GM19467 (cell line): Measurements from ENCODE around the gene CDH23.

Experiments used
- ATAC-seq: cut with Tn5 transposase; IDR thresholded peaks from one replicate; pipeline ENCODE4 v1.9.1; 2021; ENCODE audit warnings: mild to moderate bottlenecking, moderate library complexity; ENCODE audit not compliant: unreplicated experiment

Gene CDH23

DNA sequence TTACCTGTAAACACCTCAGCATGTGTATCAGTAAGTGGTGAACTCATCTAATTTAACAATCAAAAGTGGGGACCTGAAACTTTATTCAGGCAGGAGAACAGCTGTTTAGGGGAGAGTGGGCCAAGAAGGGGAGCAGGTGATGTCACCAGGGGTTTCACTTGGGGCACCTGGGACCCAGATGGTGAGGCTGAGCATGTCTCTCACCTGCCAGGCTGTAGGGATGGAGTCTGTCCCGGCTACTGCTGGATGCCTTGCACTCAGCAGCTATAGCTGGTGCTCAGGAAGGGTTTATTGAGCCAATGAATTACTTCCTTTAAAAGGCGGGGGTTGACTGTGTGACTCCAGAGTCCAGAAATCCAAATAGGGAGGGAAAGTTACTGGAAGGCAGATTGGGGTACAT, 23.0 kb downstream of the CDH23 start:
- no peak for ATAC-seq

DNA sequence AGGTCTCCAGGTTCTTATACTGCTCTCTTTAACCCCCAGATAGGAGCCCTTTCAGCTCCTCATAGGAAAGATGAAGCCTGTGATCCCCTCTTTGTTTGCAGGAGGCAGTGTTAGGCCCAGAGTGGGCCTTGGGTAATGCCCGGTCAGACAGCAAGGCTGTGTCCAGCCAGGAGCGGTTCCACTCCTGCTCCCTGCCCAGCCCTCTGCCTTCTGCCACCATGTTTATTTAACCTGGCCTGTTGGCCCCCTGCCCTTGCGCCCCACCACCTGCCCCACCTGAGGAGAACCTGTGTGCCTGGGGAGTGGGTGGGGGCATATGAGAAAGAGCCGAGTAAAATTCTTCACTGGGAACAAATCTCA, 24.3 kb downstream of the CDH23 start:
- no peak for ATAC-seq

DNA sequence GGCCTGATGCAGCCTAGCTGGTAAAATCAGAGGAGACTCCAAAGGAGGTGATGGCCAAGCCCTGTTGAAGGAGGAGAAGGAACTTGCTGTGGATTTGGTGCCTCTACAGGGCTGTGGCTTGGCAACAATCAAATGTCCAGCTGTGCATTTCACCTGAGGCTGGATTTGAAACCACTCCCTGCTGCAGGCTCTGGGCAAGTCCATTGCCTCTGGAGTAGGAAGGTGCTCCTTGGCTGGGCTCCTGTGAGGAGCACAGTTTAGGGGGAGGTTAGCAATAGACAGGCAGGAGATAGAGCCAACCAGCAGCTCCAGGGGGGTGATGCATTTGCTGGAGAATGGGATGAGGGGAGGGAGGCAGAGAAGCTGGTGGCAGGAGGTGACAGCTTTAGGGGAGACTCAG, 26.5 kb downstream of the CDH23 start:
- no peak for ATAC-seq

- no peak for ATAC-seq
Measured at GRCh38 chr10:71423901-71424300, 27.2 kb downstream of the CDH23 start.

GRCh38 chr10:71424496-71425194, 27.9 kb downstream of the CDH23 start:
- no peak for ATAC-seq

DNA sequence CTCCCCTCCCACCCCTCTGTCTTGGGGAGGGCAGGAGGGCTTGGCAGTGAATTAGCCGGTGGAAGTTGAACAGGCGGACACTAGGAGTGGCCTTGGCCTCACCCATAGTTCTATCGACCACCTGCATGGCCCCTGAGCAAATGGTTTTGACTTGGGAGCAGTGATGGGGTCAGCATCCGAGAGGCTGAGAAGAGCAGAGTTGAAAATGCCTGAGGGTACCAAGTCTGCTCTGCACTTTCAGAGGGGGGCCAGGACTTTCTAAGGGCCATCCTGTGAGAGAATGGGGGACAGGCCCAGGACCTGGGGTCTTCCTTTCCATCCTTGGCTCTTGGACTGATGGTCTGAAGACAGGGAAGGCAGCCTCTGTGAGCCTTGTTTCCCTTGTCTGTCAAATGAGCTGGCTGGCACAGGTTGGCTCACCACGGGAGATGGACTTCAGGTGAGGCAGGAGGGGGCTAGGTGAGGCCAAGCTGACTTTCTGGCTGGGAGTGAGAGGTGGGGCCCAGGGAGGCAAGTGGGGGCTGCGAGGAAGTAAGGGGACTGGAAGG, 29.4 kb downstream of the CDH23 start:
- no peak for ATAC-seq

- ATAC-seq = no peak
Measured at GRCh38 chr10:71427246-71427645, 30.5 kb downstream of the CDH23 start.

DNA sequence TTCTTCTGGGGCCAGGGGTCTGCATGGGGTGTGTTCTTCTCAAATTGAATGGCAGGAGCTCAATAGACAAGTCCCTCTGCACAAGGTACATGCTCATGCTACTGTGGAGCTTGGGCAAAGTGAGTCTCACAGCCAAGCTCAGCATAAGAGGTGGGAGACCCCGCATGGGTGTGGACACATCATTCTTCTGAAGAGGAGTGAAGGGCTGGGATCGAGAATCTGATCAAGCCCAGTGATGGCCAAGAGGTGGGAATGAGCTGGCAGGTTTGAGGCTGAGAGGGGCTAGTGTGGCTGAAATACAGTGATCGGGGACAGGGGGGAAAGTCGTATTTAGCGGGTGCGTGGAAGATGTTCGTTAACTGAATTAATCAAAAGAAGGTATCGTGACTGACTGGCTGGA, 32.6 kb downstream of the CDH23 start:
- no peak for ATAC-seq

DNA sequence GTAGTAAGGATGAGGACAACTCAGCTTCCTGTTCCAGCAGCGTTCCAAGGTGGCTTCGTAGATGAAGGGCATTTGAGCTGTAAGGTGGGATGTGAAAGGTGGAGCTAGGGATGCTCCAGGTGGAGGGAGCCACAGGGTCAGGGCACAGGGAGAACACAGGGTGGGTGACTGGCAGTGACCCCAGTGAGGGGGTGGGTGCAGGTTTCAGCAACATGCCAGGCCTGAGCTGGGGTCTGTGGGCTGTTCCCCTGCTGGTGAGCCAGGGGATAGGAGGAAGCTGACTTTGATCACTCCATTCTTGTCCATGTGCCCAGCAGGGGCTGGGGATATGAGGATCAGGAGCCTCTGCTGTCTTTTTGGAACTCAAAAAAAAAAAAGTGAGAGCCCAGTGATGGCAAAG, 33.2 kb downstream of the CDH23 start:
- no peak for ATAC-seq

- ATAC-seq = no peak
Measured at GRCh38 chr10:71431239-71432100, 34.8 kb downstream of the CDH23 start.

- no peak for ATAC-seq
Measured at GRCh38 chr10:71432101-71432905, 35.6 kb downstream of the CDH23 start.

DNA sequence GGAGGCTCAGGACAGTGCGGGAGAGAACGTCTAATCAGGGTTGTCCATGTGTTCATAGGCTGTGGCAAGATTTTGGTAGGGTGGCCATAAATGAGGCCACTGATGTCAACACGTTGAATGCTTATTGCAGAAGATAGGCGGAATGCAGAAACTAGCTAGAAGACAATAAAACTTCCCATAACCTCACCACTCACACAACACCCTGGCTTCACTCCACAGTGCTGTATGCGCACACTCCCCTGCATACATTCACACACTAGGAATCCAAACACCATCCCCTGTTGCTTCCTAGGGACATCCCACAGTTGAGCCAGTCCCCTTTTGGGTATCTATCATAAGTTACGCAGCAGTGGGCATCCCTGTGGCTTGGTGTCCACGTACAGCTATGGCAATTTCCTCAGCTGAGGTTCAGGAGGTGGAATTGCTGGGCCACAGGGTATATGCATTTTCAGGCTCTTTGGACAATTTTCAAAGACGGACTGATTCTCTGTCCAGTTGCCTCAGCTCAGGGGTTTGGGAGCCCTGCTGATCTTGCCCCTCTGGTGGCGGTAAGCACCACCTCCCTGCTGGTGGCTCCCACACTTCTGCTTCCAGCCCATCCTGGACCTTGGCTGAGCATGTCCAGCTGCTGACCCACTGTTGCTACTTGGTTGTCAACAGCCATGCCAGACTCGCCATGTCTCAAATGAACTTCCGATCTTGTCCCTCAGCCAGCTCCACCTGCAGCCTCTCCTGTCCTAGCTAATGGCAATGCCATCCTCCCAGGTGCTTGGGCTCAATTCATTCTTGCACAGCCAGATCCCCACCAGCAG, 36.4 kb downstream of the CDH23 start:
- ATAC-seq = no peak

GRCh38 chr10:71433768-71434744, 37.3 kb downstream of the CDH23 start:
- no peak for ATAC-seq

- no peak for ATAC-seq
Measured at GRCh38 chr10:71434760-71435394, 38.2 kb downstream of the CDH23 start.

- no peak for ATAC-seq
Measured at GRCh38 chr10:71435571-71436267, 39.0 kb downstream of the CDH23 start.

DNA sequence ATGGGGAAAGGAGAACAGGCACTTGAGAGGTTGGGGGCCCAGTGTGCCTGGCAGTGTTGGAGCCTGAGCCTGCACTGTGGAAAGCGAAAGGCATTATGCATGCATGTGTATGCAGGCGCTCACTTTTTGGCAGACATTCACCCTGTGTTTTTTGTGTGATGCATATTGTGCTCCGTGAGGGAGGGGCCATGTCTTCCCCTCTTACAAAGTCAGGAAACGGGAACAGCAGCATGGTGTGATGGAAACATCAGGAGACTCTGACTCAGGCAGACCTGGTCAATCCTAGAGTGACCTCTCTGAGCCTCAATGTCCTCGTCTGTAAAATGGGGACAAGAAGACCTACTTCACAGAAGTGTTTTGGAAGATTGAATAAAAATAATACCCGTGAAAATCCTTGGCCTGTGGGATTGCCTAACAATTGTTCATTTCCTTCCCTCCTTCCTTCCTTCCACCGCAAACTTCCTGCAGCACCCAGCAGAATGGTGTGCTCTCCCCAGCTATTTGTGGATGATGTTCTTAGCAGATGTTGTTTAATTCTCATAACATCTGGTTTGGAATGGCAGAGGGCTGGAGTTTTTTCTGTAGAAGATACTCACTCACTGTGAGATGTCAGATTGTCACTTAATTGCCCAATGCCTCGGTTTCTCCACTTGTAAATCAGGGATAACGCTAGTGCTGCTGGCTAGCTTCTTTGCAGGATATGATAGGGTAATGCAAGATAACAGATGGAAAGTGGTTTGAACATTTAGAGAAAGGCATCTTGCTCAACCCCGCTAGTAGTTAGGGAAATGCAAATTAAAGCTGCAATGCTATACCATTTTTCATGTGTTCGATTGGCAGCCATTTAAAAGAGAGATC, 39.8 kb downstream of the CDH23 start:
- no peak for ATAC-seq

GRCh38 chr10:71437537-71438092, 40.9 kb downstream of the CDH23 start:
- ATAC-seq = no peak
